Measurements from ENCODE around the gene UNC13A.

Gene UNC13A

DNA sequence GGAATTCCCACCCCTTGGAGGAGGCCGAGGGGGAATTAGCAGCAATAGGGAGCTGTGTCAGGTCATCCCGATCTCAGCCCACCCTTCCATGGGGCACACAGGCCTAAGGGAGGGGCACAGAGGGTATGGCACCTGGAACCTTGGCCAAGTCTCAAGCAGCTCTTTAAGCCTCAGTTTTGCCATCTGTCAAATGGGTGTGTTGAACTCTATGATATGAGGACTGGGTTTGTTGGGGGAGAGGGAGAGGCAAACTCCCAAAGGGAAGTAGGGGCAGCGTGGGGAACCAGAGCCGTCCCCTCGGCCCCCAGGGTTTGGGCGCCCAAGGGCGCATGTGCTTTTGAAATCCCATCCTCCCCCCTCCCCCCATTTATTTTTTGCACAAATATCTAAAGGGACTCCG, 83.0 kb downstream of the UNC13A start:
- TF ChIP-seq, protein P1, sequence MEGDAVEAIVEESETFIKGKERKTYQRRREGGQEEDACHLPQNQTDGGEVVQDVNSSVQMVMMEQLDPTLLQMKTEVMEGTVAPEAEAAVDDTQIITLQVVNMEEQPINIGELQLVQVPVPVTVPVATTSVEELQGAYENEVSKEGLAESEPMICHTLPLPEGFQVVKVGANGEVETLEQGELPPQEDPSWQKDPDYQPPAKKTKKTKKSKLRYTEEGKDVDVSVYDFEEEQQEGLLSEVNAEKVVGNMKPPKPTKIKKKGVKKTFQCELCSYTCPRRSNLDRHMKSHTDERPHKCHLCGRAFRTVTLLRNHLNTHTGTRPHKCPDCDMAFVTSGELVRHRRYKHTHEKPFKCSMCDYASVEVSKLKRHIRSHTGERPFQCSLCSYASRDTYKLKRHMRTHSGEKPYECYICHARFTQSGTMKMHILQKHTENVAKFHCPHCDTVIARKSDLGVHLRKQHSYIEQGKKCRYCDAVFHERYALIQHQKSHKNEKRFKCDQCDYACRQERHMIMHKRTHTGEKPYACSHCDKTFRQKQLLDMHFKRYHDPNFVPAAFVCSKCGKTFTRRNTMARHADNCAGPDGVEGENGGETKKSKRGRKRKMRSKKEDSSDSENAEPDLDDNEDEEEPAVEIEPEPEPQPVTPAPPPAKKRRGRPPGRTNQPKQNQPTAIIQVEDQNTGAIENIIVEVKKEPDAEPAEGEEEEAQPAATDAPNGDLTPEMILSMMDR (IDR thresholded peaks at IDR 0.05; ENCODE audit: low read depth, low read length, missing control alignments), result no peak
- no peak for DNase-seq (ENCODE audit: low read depth)
- in situ Hi-C loops (cut with HindIII; ENCODE audit: low sequenced_read_pairs), result no loop called here
- H3K4me3 ChIP-seq (ENCODE audit: low read depth, low read length), result no peak overlapping the region

DNA sequence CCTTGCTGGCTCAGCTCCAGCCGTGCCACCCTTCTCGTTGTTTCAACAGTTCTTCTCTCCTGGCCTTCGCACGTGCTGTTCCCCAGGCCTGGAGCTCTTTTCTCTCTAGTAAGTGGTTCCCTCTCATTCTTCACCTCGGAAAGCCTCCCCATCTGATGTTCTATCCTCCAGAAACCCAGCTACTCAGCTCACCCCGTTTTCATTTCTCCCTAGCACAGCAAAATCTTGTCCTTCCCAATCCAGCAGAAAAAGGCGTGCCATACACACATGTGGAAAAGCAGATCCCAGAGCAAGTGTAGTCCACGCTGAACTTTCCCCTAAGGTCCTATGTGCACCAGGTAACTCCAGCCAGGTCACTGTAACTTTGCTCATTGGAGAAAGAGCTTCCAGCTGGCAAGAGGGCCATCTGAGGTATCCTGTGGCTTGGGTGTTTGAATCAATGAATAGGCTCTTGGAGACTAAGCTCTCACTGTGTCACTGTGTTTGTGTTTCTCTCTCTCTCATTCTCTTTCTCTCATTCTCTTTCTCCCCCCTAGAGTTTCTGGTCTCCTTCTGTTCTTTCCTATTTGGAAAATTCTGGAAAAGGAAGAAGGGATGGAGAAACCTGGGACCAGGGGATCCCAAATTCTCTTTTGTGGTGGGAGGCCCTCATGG, 83.7 kb downstream of the UNC13A start:
- in situ Hi-C loops (cut with HindIII; ENCODE audit: low sequenced_read_pairs), result no loop called here
- DNase-seq (ENCODE audit: low read depth), result no peak
- TF ChIP-seq, protein P1 (IDR thresholded peaks at IDR 0.05; ENCODE audit: low read depth, low read length, missing control alignments), result no peak
- no peak overlapping the region for H3K4me3 ChIP-seq (ENCODE audit: low read depth, low read length)

DNA sequence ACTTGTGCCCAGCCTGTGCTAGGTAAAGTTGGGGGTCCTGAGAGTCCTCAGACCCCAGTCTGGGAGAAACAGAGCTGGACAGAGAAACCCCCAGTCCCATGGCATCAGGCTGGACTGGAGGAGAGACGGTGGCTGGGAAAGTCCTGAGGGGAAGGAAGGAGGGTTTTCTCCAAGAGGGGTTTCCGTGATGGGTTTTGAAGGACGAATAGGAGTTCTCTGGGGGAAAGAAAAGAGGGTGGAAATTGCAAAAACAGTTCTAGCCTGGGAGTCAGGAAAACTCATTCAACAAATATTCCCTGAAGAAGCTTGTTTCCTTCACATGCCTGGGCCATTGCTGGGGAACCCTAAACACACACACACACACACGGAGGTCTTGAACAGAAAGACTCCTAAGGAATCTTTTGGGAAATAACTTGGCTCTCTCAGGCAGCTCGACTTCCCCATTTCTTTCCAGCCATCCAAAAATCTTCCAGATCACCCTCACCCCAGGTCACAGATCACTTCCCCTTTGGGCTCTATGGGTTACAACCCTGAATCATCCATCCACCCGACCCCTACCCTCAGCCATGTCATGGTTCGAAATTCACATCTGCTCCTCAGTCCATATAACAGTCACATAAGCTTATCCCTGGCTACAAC, 85.2 kb downstream of the UNC13A start:
- no peak overlapping the region for H3K4me3 ChIP-seq (ENCODE audit: low read depth, low read length)
- TF ChIP-seq, protein P1 (IDR thresholded peaks at IDR 0.05; ENCODE audit: low read depth, low read length, missing control alignments), result no peak
- DNase-seq (ENCODE audit: low read depth), result no peak
- in situ Hi-C loops (cut with HindIII; ENCODE audit: low sequenced_read_pairs), result no loop called here

DNA sequence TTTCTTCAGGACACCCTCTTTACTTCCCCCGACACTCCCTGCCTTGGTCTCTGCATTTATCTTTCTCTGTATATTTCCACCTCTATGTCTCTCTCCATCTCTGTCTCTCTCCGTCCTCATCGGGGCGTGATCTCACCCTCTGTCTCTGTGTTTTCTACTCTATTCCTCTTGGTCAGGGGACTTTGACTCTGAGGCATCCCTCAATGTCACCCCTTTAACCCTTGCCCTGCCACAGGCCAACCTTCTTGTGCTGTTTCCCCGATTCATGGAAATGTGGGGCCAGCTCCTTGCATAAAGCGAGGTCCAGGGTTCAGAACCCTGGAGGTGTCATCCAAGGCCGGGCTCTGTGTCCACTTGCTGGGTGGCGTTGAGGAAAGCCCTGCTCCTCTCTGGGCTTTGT, 85.9 kb downstream of the UNC13A start:
- in situ Hi-C loops (cut with HindIII; ENCODE audit: low sequenced_read_pairs), result no loop called here

DNA sequence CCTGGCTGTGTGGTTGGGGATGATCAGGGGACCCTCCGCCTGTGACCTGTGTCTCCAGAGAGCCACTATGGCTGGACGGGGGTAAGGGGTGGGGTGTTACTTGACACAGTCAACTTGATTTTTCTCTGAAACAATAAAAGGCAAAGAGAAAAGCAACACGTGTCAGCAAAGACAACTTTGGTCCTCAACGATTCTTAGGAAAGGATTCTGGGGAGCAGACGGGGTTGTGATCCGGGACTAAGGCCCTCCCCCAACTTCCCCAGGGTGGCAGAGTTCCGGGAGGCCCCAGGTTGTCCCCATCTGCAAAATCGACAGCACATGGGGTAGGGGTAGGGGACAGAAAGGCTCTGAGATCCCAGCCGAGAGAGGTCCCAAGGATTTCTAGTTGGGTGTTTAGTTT, 86.5 kb downstream of the UNC13A start:
- no peak overlapping the region for H3K4me3 ChIP-seq (ENCODE audit: low read depth, low read length)
- TF ChIP-seq, protein P1 (IDR thresholded peaks at IDR 0.05; ENCODE audit: low read depth, low read length, missing control alignments), result no peak
- in situ Hi-C loops (cut with HindIII; ENCODE audit: low sequenced_read_pairs), result no loop called here
- no peak for DNase-seq (ENCODE audit: low read depth)

More for the DNA sequence above, 85.9 kb downstream of the UNC13A start:
- TF ChIP-seq, protein P1 (IDR thresholded peaks at IDR 0.05; ENCODE audit: low read depth, low read length, missing control alignments), result no peak
- H3K4me3 ChIP-seq (ENCODE audit: low read depth, low read length), result no peak overlapping the region
- no peak for DNase-seq (ENCODE audit: low read depth)

DNA sequence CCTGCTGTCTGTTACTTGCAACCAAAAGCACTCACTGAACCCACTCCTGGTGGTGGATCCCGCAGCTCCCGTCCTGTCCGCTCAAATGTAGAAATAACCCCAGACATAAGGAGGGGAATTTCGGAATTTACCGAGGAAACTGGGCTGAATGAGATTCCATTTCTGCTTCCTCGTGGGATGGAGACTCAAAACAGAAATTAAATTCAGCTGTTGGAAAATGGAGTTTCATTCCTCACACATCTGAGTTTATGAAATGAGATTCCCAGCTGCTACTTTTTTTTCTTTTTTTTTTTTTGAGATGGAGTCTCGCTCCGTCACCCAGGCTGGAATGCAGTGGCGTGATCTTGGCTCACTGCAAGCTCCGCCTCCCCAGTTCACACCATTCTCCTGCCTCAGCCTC, 88.4 kb downstream of the UNC13A start:
- TF ChIP-seq, protein P1 (IDR thresholded peaks at IDR 0.05; ENCODE audit: low read depth, low read length, missing control alignments), result no peak

More for the DNA sequence above, 88.4 kb downstream of the UNC13A start:
- H3K4me3 ChIP-seq (ENCODE audit: low read depth, low read length), result no peak overlapping the region
- in situ Hi-C loops (cut with HindIII; ENCODE audit: low sequenced_read_pairs), result no loop called here
- DNase-seq (ENCODE audit: low read depth), result no peak

Measured in astrocyte of the cerebellum (primary cell).